HG03442 (cell line): ENCODE results near the gene DENND2D.

ENCODE experiments used
- ATAC-seq: cut with Tn5 transposase; IDR thresholded peaks from one replicate; pipeline ENCODE4 v1.9.1; 2021; ENCODE audit warnings: mild to moderate bottlenecking, moderate library complexity; ENCODE audit not compliant: unreplicated experiment

Gene DENND2D

GRCh38 chr1:111183308-111184069 lies 17.0 kb downstream of the DENND2D start:
- no peak for ATAC-seq

GRCh38 chr1:111182052-111182451 lies 18.4 kb downstream of the DENND2D start:
- no peak for ATAC-seq

GRCh38 chr1:111179968-111180533 lies 20.4 kb downstream of the DENND2D start:
- ATAC-seq = no peak

GRCh38 chr1:111176678-111177077 lies 23.8 kb downstream of the DENND2D start:
- peak; percentile 49 for ATAC-seq

- ATAC-seq = no peak
Observed at GRCh38 chr1:111175349-111175748, 25.1 kb downstream of the DENND2D start.

- no peak for ATAC-seq
Observed at GRCh38 chr1:111174070-111174469, 26.4 kb downstream of the DENND2D start.

- ATAC-seq = no peak
Observed at GRCh38 chr1:111172463-111172862, 28.0 kb downstream of the DENND2D start.

GRCh38 chr1:111164151-111164550 lies 36.3 kb downstream of the DENND2D start:
- no peak for ATAC-seq

- ATAC-seq = no peak
Observed at GRCh38 chr1:111163363-111163762, 37.1 kb downstream of the DENND2D start.

- ATAC-seq = no peak
Observed at GRCh38 chr1:111162488-111162880, 38.0 kb downstream of the DENND2D start.

- ATAC-seq = no peak
Observed at GRCh38 chr1:111161843-111162487, 38.5 kb downstream of the DENND2D start.

GRCh38 chr1:111157431-111157830 lies 43.0 kb downstream of the DENND2D start:
- ATAC-seq = no peak

GRCh38 chr1:111154021-111154999 lies 46.1 kb downstream of the DENND2D start:
- ATAC-seq = no peak

- no peak for ATAC-seq
Observed at GRCh38 chr1:111151838-111152237, 48.6 kb downstream of the DENND2D start.

- ATAC-seq = peak; percentile 65
Observed at GRCh38 chr1:111148376-111148881, 52.0 kb downstream of the DENND2D start.

GRCh38 chr1:111147948-111148347 lies 52.5 kb downstream of the DENND2D start:
- no peak for ATAC-seq

- ATAC-seq = no peak
Observed at GRCh38 chr1:111145963-111146768, 54.3 kb downstream of the DENND2D start.

GRCh38 chr1:111145542-111145941 lies 54.9 kb downstream of the DENND2D start:
- no peak for ATAC-seq

GRCh38 chr1:111142356-111142975 lies 58.0 kb downstream of the DENND2D start:
- ATAC-seq = no peak
